ENCODE measurements around the gene FADS2. TPM values are rescaled to one million over a fixed set of nuclear protein-coding genes. Genes with fewer than 3 reads are reported as not detected.

The FADS2 gene
- total and polyA plus RNA-seq, 10 of the 15 experiments (the other 5 are each of a cell fraction or from before 2014, with no cell fraction given), result 3.3 to 313 (median 149) TPM

DNA sequence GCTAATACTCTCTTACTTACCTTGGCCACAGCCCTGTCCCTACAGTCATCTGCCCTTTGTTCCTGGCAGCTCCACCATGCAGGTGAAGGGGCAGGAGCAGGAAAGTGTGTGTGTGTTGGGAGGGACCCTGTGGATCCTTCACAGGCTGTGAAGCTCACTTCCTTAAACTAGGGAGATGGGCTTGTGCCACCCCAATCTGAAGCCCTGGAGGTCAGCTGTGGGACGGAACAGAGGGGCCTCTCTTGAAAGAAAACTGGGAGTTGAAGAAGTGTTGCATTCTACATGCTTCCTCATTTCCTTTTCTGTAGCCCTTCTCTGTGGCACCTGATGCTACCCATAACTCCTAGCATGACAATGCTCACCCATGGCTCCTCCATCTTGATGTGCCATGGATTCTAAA lies 23.0 kb upstream of the FADS2 start:
- H3K9ac ChIP-seq (ENCODE audit: control insufficient read depth, insufficient read depth, low read length), result no peak overlapping the region
- in situ Hi-C loops (cut with MboI), result no loop called here

More for the DNA sequence above, 23.0 kb upstream of the FADS2 start:
- Histone ChIP-seq H3K9me3 (replicated peaks; ENCODE audit: control insufficient read depth, insufficient read depth, low read length) (no peaks in the 10 kb centered on the region), H4K20me1 (ENCODE audit: control insufficient read depth, insufficient read depth) (no peaks in the 10 kb centered on the region), H3K79me2 (ENCODE audit: control insufficient read depth, insufficient read depth, low read length) (no peaks in the 10 kb centered on the region), H3K36me3 (ENCODE audit: control insufficient read depth in 2 of 2, insufficient read depth in 2 of 2, low read length in 1 of 2) (peaks cover 7 to 9% of the 10 kb centered on the region in 2 experiments), H3K4me1 (ENCODE audit: control insufficient read depth, insufficient read depth, low read length) (no peaks in the 10 kb centered on the region), H3K27me3 (replicated peaks in 1 of 2; ENCODE audit: control insufficient read depth in 2 of 2, insufficient read depth in 2 of 2, low read length in 1 of 2) (no peaks in the 10 kb centered on the region), H3K4me2 (ENCODE audit: control insufficient read depth, insufficient read depth) (no peak overlapping the region), H2AFZ (ENCODE audit: control insufficient read depth, low read depth, low read length) (no peak overlapping the region), H3K27ac (ENCODE audit: control insufficient read depth, insufficient read depth) (no peak overlapping the region), H3K4me3 (no peak overlapping the region)
- SMC1A ChIA-PET (ENCODE audit: uncharacterized antibody, unreplicated experiment), result interaction anchor here (1.8 kb wide), 1 partner anchor 10 kb away, joined by 8 read pairs; no protein-coding TSS in a partner anchor
- ATAC-seq (no peak), FAIRE-seq (no peak), DNase-seq (ENCODE audit: low read depth, low spot score) (no peak)
- WGBS (ENCODE audit: insufficient coverage, insufficient replicate concordance, low lambda C conversion rate, missing lambda C conversion rate), result 89% methylated on average over 1 of the region's 1 CpG
- TF ChIP-seq, protein P1, sequence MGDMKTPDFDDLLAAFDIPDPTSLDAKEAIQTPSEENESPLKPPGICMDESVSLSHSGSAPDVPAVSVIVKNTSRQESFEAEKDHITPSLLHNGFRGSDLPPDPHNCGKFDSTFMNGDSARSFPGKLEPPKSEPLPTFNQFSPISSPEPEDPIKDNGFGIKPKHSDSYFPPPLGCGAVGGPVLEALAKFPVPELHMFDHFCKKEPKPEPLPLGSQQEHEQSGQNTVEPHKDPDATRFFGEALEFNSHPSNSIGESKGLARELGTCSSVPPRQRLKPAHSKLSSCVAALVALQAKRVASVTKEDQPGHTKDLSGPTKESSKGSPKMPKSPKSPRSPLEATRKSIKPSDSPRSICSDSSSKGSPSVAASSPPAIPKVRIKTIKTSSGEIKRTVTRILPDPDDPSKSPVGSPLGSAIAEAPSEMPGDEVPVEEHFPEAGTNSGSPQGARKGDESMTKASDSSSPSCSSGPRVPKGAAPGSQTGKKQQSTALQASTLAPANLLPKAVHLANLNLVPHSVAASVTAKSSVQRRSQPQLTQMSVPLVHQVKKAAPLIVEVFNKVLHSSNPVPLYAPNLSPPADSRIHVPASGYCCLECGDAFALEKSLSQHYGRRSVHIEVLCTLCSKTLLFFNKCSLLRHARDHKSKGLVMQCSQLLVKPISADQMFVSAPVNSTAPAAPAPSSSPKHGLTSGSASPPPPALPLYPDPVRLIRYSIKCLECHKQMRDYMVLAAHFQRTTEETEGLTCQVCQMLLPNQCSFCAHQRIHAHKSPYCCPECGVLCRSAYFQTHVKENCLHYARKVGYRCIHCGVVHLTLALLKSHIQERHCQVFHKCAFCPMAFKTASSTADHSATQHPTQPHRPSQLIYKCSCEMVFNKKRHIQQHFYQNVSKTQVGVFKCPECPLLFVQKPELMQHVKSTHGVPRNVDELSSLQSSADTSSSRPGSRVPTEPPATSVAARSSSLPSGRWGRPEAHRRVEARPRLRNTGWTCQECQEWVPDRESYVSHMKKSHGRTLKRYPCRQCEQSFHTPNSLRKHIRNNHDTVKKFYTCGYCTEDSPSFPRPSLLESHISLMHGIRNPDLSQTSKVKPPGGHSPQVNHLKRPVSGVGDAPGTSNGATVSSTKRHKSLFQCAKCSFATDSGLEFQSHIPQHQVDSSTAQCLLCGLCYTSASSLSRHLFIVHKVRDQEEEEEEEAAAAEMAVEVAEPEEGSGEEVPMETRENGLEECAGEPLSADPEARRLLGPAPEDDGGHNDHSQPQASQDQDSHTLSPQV (IDR thresholded peaks at IDR 0.05), result no peak
- TF ChIP-seq NFYB (IDR thresholded peaks at IDR 0.05; ENCODE audit: insufficient read depth, low read depth, low read length), result no peak
- RAD21 ChIA-PET (ENCODE audit: unreplicated experiment), result interaction anchor here (3.7 kb wide), 1 partner anchor 7 kb away, joined by 19 read pairs; no protein-coding TSS in a partner anchor
- POLR2A ChIA-PET, result interaction anchor here (2.4 kb wide), 1 partner anchor 10 kb away, joined by 8 read pairs; no protein-coding TSS in a partner anchor
- CTCF ChIA-PET, result interaction anchor here (0.7 to 3.9 kb wide), 3 partner anchors 9 to 98 kb away, joined by 3 to 39 read pairs (median 4); no protein-coding TSS in a partner anchor
- no TSS peak for BruUV-seq (replicated peaks)
- intact Hi-C loops (cut with micrococcal nuclease; ENCODE audit: unreplicated experiment), result no loop called here

All from GM12878 (cell line).